Measurements from ENCODE around the gene TRIM33. TPM values are rescaled to one million over a fixed set of nuclear protein-coding genes. Genes with fewer than 3 reads are reported as not detected.
A peak's percentile ranks its signal among the peaks of the same experiment; 100 is the strongest.

Gene TRIM33
- total RNA-seq, 1 experiment from 2014 or later, result 53.8 TPM

- H3K4me1 ChIP-seq (ENCODE audit: insufficient read depth, low read length), result peaks cover 2% of the 10 kb centered on the region; the same call in 1 of the 2 replicates
- H4K8ac ChIP-seq (replicated peaks; ENCODE audit: insufficient read length, low read depth, low read length), result no peak overlapping the region
- H3K9ac ChIP-seq (ENCODE audit: extremely low read depth, insufficient read length, low read length), result no peak overlapping the region
- H3K4ac ChIP-seq (ENCODE audit: low read depth, low read length), result no peak overlapping the region
- no peak overlapping the region for H3K14ac ChIP-seq (ENCODE audit: insufficient read depth, low read length)
- no peaks in the 10 kb centered on the region for H3K36me3 Mint-ChIP-seq (ENCODE audit: insufficient read depth in 1 of 3, low read depth in 3 of 3)
- H3K18ac ChIP-seq (ENCODE audit: insufficient read length, low read depth, low read length), result no peak overlapping the region
- H2AK5ac ChIP-seq (ENCODE audit: insufficient read length, low read length), result no peak overlapping the region
- no peak overlapping the region for H2BK5ac ChIP-seq (ENCODE audit: insufficient read length, low read length)
- no peak overlapping the region for H3K27ac ChIP-seq (ENCODE audit: insufficient read length, low read depth, low read length)
- H3K4me1 Mint-ChIP-seq, result peaks cover 16 to 21% of the 10 kb centered on the region in 2 experiments
- DNase-seq, result no peak
- H2BK120ac ChIP-seq (ENCODE audit: low read depth, low read length, poor library complexity, severe bottlenecking), result no peak overlapping the region
- no peak overlapping the region for H2BK12ac ChIP-seq (ENCODE audit: insufficient read length, low read depth, low read length)
- no peak overlapping the region for H4K91ac ChIP-seq (ENCODE audit: insufficient read length, low read depth, low read length)
- H2BK20ac ChIP-seq (ENCODE audit: low read depth, low read length, poor library complexity, severe bottlenecking), result no peak overlapping the region
- no peaks in the 10 kb centered on the region for H3K9me3 ChIP-seq (ENCODE audit: control insufficient read depth, low read depth, low read length)
- no peak overlapping the region for H3K56ac ChIP-seq (ENCODE audit: insufficient read length, low read depth, low read length)
- H2BK15ac ChIP-seq (ENCODE audit: low read depth, low read length), result no peak overlapping the region
- H3K27ac Mint-ChIP-seq, result peak overlapping the region in 1 of 3 experiments; percentile 52; a peak in 2 of 7 replicates
- no peak overlapping the region for H4K5ac ChIP-seq (ENCODE audit: insufficient read length, low read depth, low read length)
- no peak overlapping the region for H3K23ac ChIP-seq (ENCODE audit: insufficient read length, low read depth, low read length)
- H3K9me3 Mint-ChIP-seq, result no peaks in the 10 kb centered on the region
- H3K79me1 ChIP-seq (ENCODE audit: insufficient read depth, low read depth, low read length, poor library complexity, severe bottlenecking), result no peaks in the 10 kb centered on the region
- H3K27me3 Mint-ChIP-seq (ENCODE audit: low read depth), result peaks cover 10% of the 10 kb centered on the region
- peaks cover 6% of the 10 kb centered on the region for H3K23me2 ChIP-seq (ENCODE audit: insufficient read length, low read depth, low read length, poor library complexity, severe bottlenecking)
- TF ChIP-seq, protein P1, sequence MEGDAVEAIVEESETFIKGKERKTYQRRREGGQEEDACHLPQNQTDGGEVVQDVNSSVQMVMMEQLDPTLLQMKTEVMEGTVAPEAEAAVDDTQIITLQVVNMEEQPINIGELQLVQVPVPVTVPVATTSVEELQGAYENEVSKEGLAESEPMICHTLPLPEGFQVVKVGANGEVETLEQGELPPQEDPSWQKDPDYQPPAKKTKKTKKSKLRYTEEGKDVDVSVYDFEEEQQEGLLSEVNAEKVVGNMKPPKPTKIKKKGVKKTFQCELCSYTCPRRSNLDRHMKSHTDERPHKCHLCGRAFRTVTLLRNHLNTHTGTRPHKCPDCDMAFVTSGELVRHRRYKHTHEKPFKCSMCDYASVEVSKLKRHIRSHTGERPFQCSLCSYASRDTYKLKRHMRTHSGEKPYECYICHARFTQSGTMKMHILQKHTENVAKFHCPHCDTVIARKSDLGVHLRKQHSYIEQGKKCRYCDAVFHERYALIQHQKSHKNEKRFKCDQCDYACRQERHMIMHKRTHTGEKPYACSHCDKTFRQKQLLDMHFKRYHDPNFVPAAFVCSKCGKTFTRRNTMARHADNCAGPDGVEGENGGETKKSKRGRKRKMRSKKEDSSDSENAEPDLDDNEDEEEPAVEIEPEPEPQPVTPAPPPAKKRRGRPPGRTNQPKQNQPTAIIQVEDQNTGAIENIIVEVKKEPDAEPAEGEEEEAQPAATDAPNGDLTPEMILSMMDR (conservative IDR thresholded peaks at IDR 0.05), result no peak
- no peaks in the 10 kb centered on the region for H4K20me1 ChIP-seq (ENCODE audit: control insufficient read depth, insufficient read depth, insufficient read length)
- H2AFZ ChIP-seq (ENCODE audit: low read length), result no peak overlapping the region
- H3K4me3 Mint-ChIP-seq, result no peak overlapping the region
- H3K79me2 ChIP-seq (ENCODE audit: insufficient read depth, low read length), result no peaks in the 10 kb centered on the region
- no peak overlapping the region for H3T11ph ChIP-seq (ENCODE audit: low read length)
- no peak overlapping the region for H3K4me2 ChIP-seq (ENCODE audit: insufficient read depth, insufficient read length, low read length)
- WGBS (ENCODE audit: extremely low coverage, insufficient read length, low lambda C conversion rate), result no CpG with 5 or more reads among the region's 10 CpGs
- no peaks in the 10 kb centered on the region for H3K27me3 ChIP-seq (ENCODE audit: insufficient read depth, low read length)
These were observed 160.1 kb downstream of the TRIM33 start for GRCh38 chr1:114350731-114351445.

All from H9 (cell line).